Fibroblast of skin of abdomen (primary cell): ENCODE measurements around the gene TMEM272. TPM values are rescaled to one million over a fixed set of nuclear protein-coding genes. Genes with fewer than 3 reads are reported as not detected.

Source experiments
- DNase-seq: peaks from one replicate; pipeline ENCODE4 v3.0.0-alpha.2; 2013
- polyA plus RNA-seq, 2 experiments: library from polyadenylated mRNA; unstranded; fragments of 120-200 nt; gene quantifications; one replicate each; pipeline ENCODE4 v1.2.1, GENCODE V29; 2013; ENCODE audit not compliant: insufficient read length in 2 of 2

Gene TMEM272
- polyA plus RNA-seq (2013, experiment 1 of 2; ENCODE audit: insufficient read length) = not detected
- not detected for polyA plus RNA-seq (2013, experiment 2 of 2; ENCODE audit: insufficient read length)

GRCh38 chr13:51844862-51845573 lies at the start of gene TMEM272:
Gene TMEM272, minus strand, starts transcription at chr13:51845177. Its CDS starts 6,647 bp downstream, at chr13:51838530.
- peak; percentile 36 for DNase-seq

GRCh38 chr13:51894239-51894638 lies 49.3 kb upstream of the TMEM272 start:
- DNase-seq = no peak

- DNase-seq = no peak
These were observed 47.7 kb upstream of the TMEM272 start for GRCh38 chr13:51892657-51893056.

GRCh38 chr13:51887468-51887867 lies 42.5 kb upstream of the TMEM272 start:
- DNase-seq = no peak

- DNase-seq = no peak
These were observed 40.7 kb upstream of the TMEM272 start for GRCh38 chr13:51885651-51886050.

GRCh38 chr13:51883226-51883600 lies 38.2 kb upstream of the TMEM272 start:
- DNase-seq = no peak

- no peak for DNase-seq
These were observed 37.7 kb upstream of the TMEM272 start for GRCh38 chr13:51882570-51883225.

- DNase-seq = no peak
These were observed 36.3 kb upstream of the TMEM272 start for GRCh38 chr13:51881296-51881695.

GRCh38 chr13:51879133-51879532 lies 34.2 kb upstream of the TMEM272 start:
- no peak for DNase-seq

- DNase-seq = no peak
These were observed 29.7 kb upstream of the TMEM272 start for GRCh38 chr13:51874651-51875050.

- no peak for DNase-seq
These were observed 28.9 kb upstream of the TMEM272 start for GRCh38 chr13:51873837-51874236.

GRCh38 chr13:51873117-51873798 lies 28.3 kb upstream of the TMEM272 start:
- no peak for DNase-seq

- DNase-seq = no peak
These were observed 25.6 kb upstream of the TMEM272 start for GRCh38 chr13:51870616-51871015.

- DNase-seq = no peak
These were observed 24.9 kb upstream of the TMEM272 start for GRCh38 chr13:51869916-51870315.

- DNase-seq = no peak
These were observed 22.1 kb upstream of the TMEM272 start for GRCh38 chr13:51867062-51867461.

GRCh38 chr13:51865838-51866237 lies 20.9 kb upstream of the TMEM272 start:
- DNase-seq = no peak

- no peak for DNase-seq
These were observed 18.0 kb upstream of the TMEM272 start for GRCh38 chr13:51862957-51863356.

- DNase-seq = peak; percentile 43
These were observed 16.8 kb upstream of the TMEM272 start, which contains the start of gene CCDC70 for GRCh38 chr13:51861723-51862300. Gene CCDC70, plus strand, starts transcription at chr13:51861969. Its CDS starts 3,443 bp downstream, at chr13:51865412.

GRCh38 chr13:51858433-51859247 lies 13.7 kb upstream of the TMEM272 start:
- DNase-seq = no peak

GRCh38 chr13:51856998-51857397 lies 12.0 kb upstream of the TMEM272 start:
- DNase-seq = no peak

GRCh38 chr13:51856027-51856736 lies 11.2 kb upstream of the TMEM272 start:
- no peak for DNase-seq
